K562 (cell line): ENCODE measurements around the gene TSGA10IP. TPM values are rescaled to one million over a fixed set of nuclear protein-coding genes. Genes with fewer than 3 reads are reported as not detected.

ENCODE experiments used
- ATAC-seq: fragments of 200-7000 bp; cut with Tn5 transposase; 3 replicates; pipeline ENCODE4 v1.9.1; 2020; ENCODE audit warnings: moderate library complexity
- BruUV-seq: library from RNA; stranded (reverse); fragments of 400-500 nt; replicated peaks from 2 replicates; lab custom pipeline; 2021; lab: Mats Ljungman, UMichigan
- CTCF ChIA-PET: fragments of 300-600 bp; formaldehyde crosslinking; extraction: SDS; loops from one replicate; lab custom pipeline; 2021; ENCODE audit warnings: low intra/inter-chr PET ratio; lab: Yijun Ruan, JAX
- POLR2A ChIA-PET: fragments of 300-600, 350-650 bp; sonication (Branson Sonifier 250); formaldehyde crosslinking; extraction: SDS; loops from one replicate; lab custom pipeline; 2021; ENCODE audit warnings: antibody characterized with exemption, inconsistent platforms; lab: Yijun Ruan, JAX
- DNase-seq, 4 experiments: peaks; one replicate each; pipeline versions ENCODE4 v3.0.0 to v3.0.0-alpha.2; 2011 to 2018; ENCODE audit warnings: low spot score in 3 of 4, mixed read lengths in 3 of 4; ENCODE audit errors: extremely low read depth in 1 of 4
- FAIRE-seq: peaks from 2 replicates; lab custom pipeline; 2011; peaks lifted over from hg19 to GRCh38; lab: Jason Lieb, UNC
- H2AFZ ChIP-seq: 2 replicates; pipeline ENCODE4 v1.6.0; 2011; ENCODE audit warnings: low read depth, low read length, control low read depth, inconsistent platforms
- H3K27ac ChIP-seq: fragments of 200-600 bp; 3 replicates; pipeline ENCODE4 v1.8.0; 2011; ENCODE audit warnings: low read depth, mild to moderate bottlenecking, control low read depth, inconsistent platforms, low read length, moderate library complexity, mixed read lengths; ENCODE audit errors: extremely low read depth
- H3K27me3 ChIP-seq, 2 experiments: fragments of 300-600 bp in 1 of 2; 2 replicates in 1 of 2; 3 replicates in 1 of 2; pipeline versions ENCODE4 v1.6.0 to v1.8.0; 2011; ENCODE audit warnings: inconsistent platforms in 2 of 2, low read length in 2 of 2, mild to moderate bottlenecking in 1 of 2, mixed read lengths in 1 of 2, moderate library complexity in 1 of 2; ENCODE audit not compliant: control insufficient read depth in 2 of 2, insufficient read depth in 2 of 2
- H3K36me3 ChIP-seq: fragments of 300-600 bp; 3 replicates; pipeline ENCODE4 v1.8.0; 2011; ENCODE audit warnings: mild to moderate bottlenecking, low read length, inconsistent platforms; ENCODE audit not compliant: control insufficient read depth, insufficient read depth
- H3K4me1 ChIP-seq, 2 experiments: fragments of 200-600 bp in 1 of 2; replicated peaks in 1 of 2; 2 replicates in 1 of 2; 3 replicates in 1 of 2; pipeline versions ENCODE4 v1.5.1 to v1.8.0; 2011; ENCODE audit warnings: inconsistent platforms in 2 of 2, low read length in 2 of 2, mild to moderate bottlenecking in 1 of 2, mixed read lengths in 1 of 2, moderate library complexity in 1 of 2; ENCODE audit not compliant: control insufficient read depth in 2 of 2, insufficient read depth in 2 of 2
- H3K4me2 ChIP-seq: 2 replicates; pipeline ENCODE4 v1.6.1; 2011; ENCODE audit warnings: low read length, control low read depth, inconsistent platforms, mixed read lengths; ENCODE audit not compliant: insufficient read depth
- H3K4me3 ChIP-seq: fragments of 200-600 bp; sonication (generic), shearing (Covaris generic); 2 replicates; pipeline ENCODE4 v1.5.1; 2016; ENCODE audit warnings: control low read depth, inconsistent platforms
- H3K79me2 ChIP-seq: fragments of 200-600 bp; 3 replicates; pipeline ENCODE4 v1.8.0; 2011; ENCODE audit warnings: low read length, inconsistent platforms; ENCODE audit not compliant: control insufficient read depth, insufficient read depth
- H3K9ac ChIP-seq, 2 experiments: 2 replicates each; pipeline versions ENCODE4 v1.6.0 to v1.6.1; 2011; ENCODE audit warnings: low read depth in 2 of 2, low read length in 2 of 2, control low read depth in 1 of 2, inconsistent platforms in 1 of 2, mild to moderate bottlenecking in 1 of 2, mixed read lengths in 1 of 2; ENCODE audit not compliant: insufficient read depth in 1 of 2
- H3K9me1 ChIP-seq: one replicate; pipeline ENCODE4 v1.6.0; 2011; ENCODE audit warnings: inconsistent platforms, mild to moderate bottlenecking, low read length, moderate library complexity; ENCODE audit not compliant: control insufficient read depth, insufficient read depth
- H3K9me3 ChIP-seq: replicated peaks from 2 replicates; pipeline ENCODE4 v1.5.1; 2011; ENCODE audit warnings: low read depth, low read length, inconsistent platforms; ENCODE audit not compliant: control insufficient read depth, insufficient read depth
- H4K20me1 ChIP-seq: replicated peaks from 2 replicates; pipeline ENCODE4 v1.6.1; 2011; ENCODE audit warnings: low read length, inconsistent platforms, mixed read lengths; ENCODE audit not compliant: control insufficient read depth, insufficient read depth
- CBFB ChIP-seq: sonication (generic); formaldehyde crosslinking; IDR thresholded peaks from 2 replicates; pipeline ENCODE4 v1.4.0; 2020; ENCODE audit warnings: mild to moderate bottlenecking, missing genetic modification reagents
- CEBPG ChIP-seq, 3 experiments: fragments of 200-800 bp in 1 of 3; sonication (Bioruptor generic) in 1 of 3; sonication (generic) in 1 of 3; formaldehyde crosslinking in 1 of 3; IDR thresholded peaks in 2 of 3; conservative IDR thresholded peaks in 1 of 3; 2 replicates each; pipeline versions ENCODE4 v1.6.1 to v1.8.0; 2016 to 2022; ENCODE audit warnings: missing compliant biosample characterization in 2 of 3, missing genetic modification characterization in 2 of 3, mild to moderate bottlenecking in 1 of 3, missing genetic modification reagents in 1 of 3
- CGGBP1 ChIP-seq: fragments of 250-450 bp; sonication (Bioruptor Pico); IDR thresholded peaks from 2 replicates; pipeline ENCODE4 v1.9.0; 2021; ENCODE audit warnings: mild to moderate bottlenecking
- CREB5 ChIP-seq: fragments of 250-450 bp; sonication (Bioruptor Pico); IDR thresholded peaks from 2 replicates; pipeline ENCODE4 v1.5.0; 2020; ENCODE audit warnings: mild to moderate bottlenecking
- IFI16 ChIP-seq: fragments of 250-450 bp; sonication (Bioruptor Pico); IDR thresholded peaks from 2 replicates; pipeline ENCODE4 v2.1.2; 2022; ENCODE audit warnings: mild to moderate bottlenecking, inconsistent platforms
- JUND ChIP-seq, 2 experiments: IDR thresholded peaks; 2 replicates in 1 of 2; 3 replicates in 1 of 2; pipeline ENCODE4 v1.6.1; 2011; ENCODE audit warnings: borderline replicate concordance in 2 of 2, low read depth in 2 of 2, low read length in 2 of 2, improper control_type of control experiment in 1 of 2, missing biosample characterization in 1 of 2, missing genetic modification characterization in 1 of 2, missing genetic modification reagents in 1 of 2
- MTA1 ChIP-seq: fragments of 450-650 bp; IDR thresholded peaks from 2 replicates; pipeline ENCODE4 v1.6.1; 2017; ENCODE audit warnings: borderline replicate concordance
- NRF1 ChIP-seq, 2 experiments: fragments of 450-650 bp; IDR thresholded peaks in 1 of 2; conservative IDR thresholded peaks in 1 of 2; 2 replicates each; pipeline ENCODE4 v1.6.1; 2014; ENCODE audit warnings: mild to moderate bottlenecking in 2 of 2
- PHB2 ChIP-seq: fragments of 450-650 bp; IDR thresholded peaks from 2 replicates; pipeline ENCODE4 v1.6.1; 2017; ENCODE audit warnings: low read depth
- POU5F1 ChIP-seq: fragments of 150-350 bp; IDR thresholded peaks from 2 replicates; pipeline ENCODE4 v1.6.1; 2014; ENCODE audit warnings: borderline replicate concordance, low read length, low read depth, mild to moderate bottlenecking; ENCODE audit not compliant: partially characterized antibody
- PRPF4 ChIP-seq: fragments of 200-400 bp; formaldehyde crosslinking; IDR thresholded peaks from one replicate; pipeline ENCODE4 v1.6.1; 2017; ENCODE audit warnings: low read length, low read depth, mild to moderate bottlenecking; ENCODE audit not compliant: insufficient read depth, poor library complexity, severe bottlenecking
- RBM34 ChIP-seq: fragments of 200-400 bp; formaldehyde crosslinking; IDR thresholded peaks from 2 replicates; pipeline ENCODE4 v1.6.1; 2018; ENCODE audit warnings: low read length, borderline replicate concordance; ENCODE audit not compliant: insufficient read depth
- TCF7 ChIP-seq: sonication (generic); IDR thresholded peaks from 2 replicates; pipeline ENCODE4 v1.6.1; 2016; ENCODE audit warnings: antibody characterized with exemption, borderline replicate concordance
- TGIF2 ChIP-seq: sonication (generic); formaldehyde crosslinking; IDR thresholded peaks from 2 replicates; pipeline ENCODE4 v1.8.1; 2022; ENCODE audit warnings: mild to moderate bottlenecking, missing genetic modification reagents, moderate library complexity
- ZBTB9 ChIP-seq: fragments of 450-650 bp; formaldehyde crosslinking; IDR thresholded peaks from 2 replicates; pipeline ENCODE4 v1.4.0; 2020; ENCODE audit warnings: mild to moderate bottlenecking, moderate library complexity
- ZFP1 ChIP-seq: fragments of 450-650 bp; formaldehyde crosslinking; IDR thresholded peaks from 2 replicates; pipeline ENCODE4 v1.4.0; 2020; ENCODE audit warnings: mild to moderate bottlenecking, mixed read lengths
- ZNF699 ChIP-seq: fragments of 250-450 bp; sonication (Bioruptor Pico); IDR thresholded peaks from 2 replicates; pipeline ENCODE4 v1.8.0; 2021; ENCODE audit warnings: mild to moderate bottlenecking, moderate library complexity; ENCODE audit not compliant: insufficient replicate concordance
- WGBS: fragments of 100-300 bp; shearing (Covaris generic); methylation state at CpG from one replicate; pipeline ENCODE4 v1.1.6; 2016; ENCODE audit warnings: low coverage, mixed read lengths; ENCODE audit not compliant: insufficient coverage; ENCODE audit errors: missing lambda C conversion rate; 5-methylcytosine and 5-hydroxymethylcytosine counted together
- in situ Hi-C: fragments of 300-500 bp; cut with MboI; formaldehyde crosslinking; loops from 4 replicates; pipeline ENCODE4 v1.15.0; 2018; ENCODE audit warnings: inconsistent platforms, mixed read lengths
- intact Hi-C: fragments of 100-400 bp; cut with micrococcal nuclease; formaldehyde crosslinking; loops from 2 replicates; pipeline ENCODE4 v1.14.2; 2022
- polyA plus RNA-seq, 8 experiments: library from polyadenylated mRNA; depleted of rRNA in 4 of 8; stranded (reverse) in 5 of 8; unstranded in 3 of 8; fragments of >200 nt; fragmentation: Nextera tagmentation in 2 of 8; fragmentation: Illumina TruSeq in 1 of 8; extraction: Ambion mirVana in 2 of 8; extraction: Trizol in 1 of 8; gene quantifications; 2 replicates each; pipeline versions ENCODE4 v1.2.1 to v1.2.3, GENCODE V29; 2011 to 2014; ENCODE audit warnings: inconsistent platforms in 1 of 8, missing spikeins in 1 of 8
- total RNA-seq, 7 experiments: library from RNA; depleted of rRNA in 6 of 7; stranded (reverse); fragments of >200 nt in 6 of 7; fragmentation: Illumina TruSeq in 2 of 7; extraction: Trizol in 2 of 7; gene quantifications; 2 replicates each; pipeline versions ENCODE4 v1.2.1 to v1.2.3, GENCODE V29; 2011 to 2021; ENCODE audit warnings: low replicate concordance in 1 of 7

Gene TSGA10IP
- total and polyA plus RNA-seq, 9 of the 15 experiments (the other 6 are each of a cell fraction or from before 2014, with no cell fraction given): not detected

- in situ Hi-C loops (no loop called here), intact Hi-C loops (no loop called here)
- H3K27ac ChIP-seq: no peak overlapping the region
- no peaks in the 10 kb centered on the region for H3K79me2 ChIP-seq
- ATAC-seq: no peak
- BruUV-seq: TSS peak; percentile 26
- no peak overlapping the region for H3K4me3 ChIP-seq
- peaks cover 0 to 26% of the 10 kb centered on the region in 2 experiments; a peak in 2 of 5 replicates for H3K4me1 ChIP-seq
- H3K27me3 ChIP-seq: no peaks in the 10 kb centered on the region
- no peaks in the 10 kb centered on the region for H3K9me1 ChIP-seq
- no peak for FAIRE-seq
- POLR2A ChIA-PET: interaction anchor here (0.5 to 1.0 kb wide), 2 partner anchors 85 to 108 kb away, joined by 3 read pairs; no protein-coding TSS in a partner anchor
- peaks cover 39% of the 10 kb centered on the region; the same call in 2 of the 3 replicates for H3K36me3 ChIP-seq
- H3K9me3 ChIP-seq: no peaks in the 10 kb centered on the region
- H3K9ac ChIP-seq: 0 out of 4 replicates have a peak overlapping the region, but pooled peaks of 1 of the 2 experiments have one; percentile 32
- TF ChIP-seq RBM34 (no peak), NRF1 (conservative IDR thresholded peaks at IDR 0.05 in 1 of 2, IDR thresholded peaks at IDR 0.05 in 1 of 2) (no peak), PRPF4 (no peak), ZNF699 (no peak), CEBPG (CRISPR knock-in tag; IDR thresholded peaks at IDR 0.05) (no peak), CEBPG (tag; conservative IDR thresholded peaks at IDR 0.05 in 1 of 2, IDR thresholded peaks at IDR 0.05 in 1 of 2) (no peak), JUND (IDR thresholded peaks at IDR 0.05; ENCODE audit: borderline replicate concordance, low read depth, low read length) (no peak), JUND (tag; IDR thresholded peaks at IDR 0.05; ENCODE audit: borderline replicate concordance, low read depth, low read length) (no peak), CBFB (CRISPR knock-in tag) (no peak), MTA1 (no peak), ZFP1 (no peak), TCF7 (no peak), CREB5 (CRISPR knock-in tag) (no peak), ZBTB9 (CRISPR knock-in tag) (no peak), TGIF2 (CRISPR knock-in tag) (no peak), POU5F1 (no peak), IFI16 (CRISPR knock-in tag) (no peak), PHB2 (no peak), CGGBP1 (CRISPR knock-in tag) (no peak)
- H3K4me2 ChIP-seq: no peak overlapping the region
- no peak overlapping the region for H2AFZ ChIP-seq
- DNase-seq: no peak
- no peaks in the 10 kb centered on the region for H4K20me1 ChIP-seq
- 84% methylated on average over 10 of the region's 10 CpGs for WGBS
- CTCF ChIA-PET: no interaction called here
Observed at GRCh38 chr11:65979261-65979759, 34.0 kb downstream of the TSGA10IP start.
